ENCODE measurements around the gene PRKCZ.
A peak's percentile ranks its signal among the peaks of the same experiment; 100 is the strongest.

The PRKCZ gene

GRCh38 chr1:2163205-2163604 lies 113.0 kb downstream of the PRKCZ start:
- no peak for DNase-seq

- no peak for DNase-seq
Measured at GRCh38 chr1:2165646-2166045, 115.4 kb downstream of the PRKCZ start.

GRCh38 chr1:2166254-2166653 lies 116.0 kb downstream of the PRKCZ start:
- no peak for DNase-seq

- DNase-seq = no peak
Measured at GRCh38 chr1:2166695-2167094, 116.5 kb downstream of the PRKCZ start.

- DNase-seq = no peak
Measured at GRCh38 chr1:2168090-2168489, 117.9 kb downstream of the PRKCZ start.

GRCh38 chr1:2168535-2168934 lies 118.3 kb downstream of the PRKCZ start:
- no peak for DNase-seq

GRCh38 chr1:2169200-2169836 lies 119.1 kb downstream of the PRKCZ start:
- no peak for DNase-seq

- no peak for DNase-seq
Measured at GRCh38 chr1:2170211-2170610, 120.0 kb downstream of the PRKCZ start.

GRCh38 chr1:2172012-2172411 lies 121.8 kb downstream of the PRKCZ start:
- no peak for DNase-seq

GRCh38 chr1:2172551-2173146 lies 122.4 kb downstream of the PRKCZ start:
- DNase-seq = no peak

GRCh38 chr1:2173546-2174347 lies 123.5 kb downstream of the PRKCZ start:
- no peak for DNase-seq

GRCh38 chr1:2174348-2175054 lies 124.3 kb downstream of the PRKCZ start:
- peak in 1 of 2 experiments; percentile 19 for DNase-seq

GRCh38 chr1:2175055-2175414 lies 124.8 kb downstream of the PRKCZ start:
- DNase-seq = no peak

- DNase-seq = no peak
Measured at GRCh38 chr1:2175681-2176454, 125.7 kb downstream of the PRKCZ start.

GRCh38 chr1:2176615-2177014 lies 126.4 kb downstream of the PRKCZ start:
- no peak for DNase-seq

- no peak for DNase-seq
Measured at GRCh38 chr1:2177541-2177940, 127.3 kb downstream of the PRKCZ start.

GRCh38 chr1:2177946-2178538 lies 127.8 kb downstream of the PRKCZ start:
- no peak for DNase-seq

- DNase-seq = no peak
Measured at GRCh38 chr1:2178875-2179274, 128.7 kb downstream of the PRKCZ start.

- DNase-seq = no peak
Measured at GRCh38 chr1:2179283-2180013, 129.2 kb downstream of the PRKCZ start.

- no peak for DNase-seq
Measured at GRCh38 chr1:2180297-2181245, 130.4 kb downstream of the PRKCZ start.
